Iris pigment epithelial cell (primary cell): Measurements from ENCODE around the gene RAB13.

Source experiments
- DNase-seq: peaks from one replicate; pipeline ENCODE4 v3.0.0-alpha.2; 2011; ENCODE audit warnings: low read depth

Gene RAB13

DNA sequence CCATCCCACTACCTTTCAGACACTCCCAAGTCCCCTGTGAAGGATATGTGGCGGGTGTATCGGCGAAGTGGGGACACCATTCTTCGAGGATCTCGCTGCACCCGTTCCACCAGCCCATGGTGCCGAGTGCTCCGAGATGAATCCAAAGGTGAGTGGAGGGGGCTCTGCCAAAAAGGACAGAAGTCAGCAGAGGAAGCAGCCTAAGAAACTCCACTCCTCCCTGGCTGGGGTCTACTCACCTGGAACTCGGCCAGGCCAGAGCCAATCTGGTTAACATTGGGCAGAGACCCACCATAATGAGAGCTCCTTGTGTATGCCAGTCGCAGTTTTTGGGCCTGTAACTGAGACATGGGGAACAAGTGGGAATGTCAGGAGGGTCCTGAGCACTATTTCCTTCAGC lies 31.3 kb downstream of the RAB13 start:
- no peak for DNase-seq

DNA sequence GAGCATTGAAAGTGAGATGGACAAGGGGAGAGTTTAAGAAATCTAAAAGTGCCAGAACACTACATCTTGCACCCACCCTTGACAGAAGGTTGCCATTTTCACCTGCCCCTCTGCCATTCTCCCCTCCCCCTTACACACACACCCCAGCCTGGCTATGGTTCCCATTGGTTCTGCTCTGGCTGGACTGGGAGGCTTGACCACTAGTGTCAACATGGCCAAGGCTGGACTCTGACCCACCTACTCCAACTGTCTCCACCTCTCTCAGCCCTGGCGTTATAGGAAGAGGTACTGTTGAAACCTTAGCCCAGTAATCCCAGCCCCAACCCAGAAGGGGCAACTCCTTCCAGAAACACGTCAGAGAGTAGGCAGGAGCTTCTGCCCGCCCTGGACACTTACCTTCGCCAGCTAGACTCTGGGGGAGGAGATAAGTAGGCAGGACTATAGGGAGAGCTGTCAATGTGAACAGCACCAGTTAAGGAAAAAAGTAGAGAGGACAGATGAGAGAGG lies 32.2 kb downstream of the RAB13 start:
- DNase-seq, result no peak

DNA sequence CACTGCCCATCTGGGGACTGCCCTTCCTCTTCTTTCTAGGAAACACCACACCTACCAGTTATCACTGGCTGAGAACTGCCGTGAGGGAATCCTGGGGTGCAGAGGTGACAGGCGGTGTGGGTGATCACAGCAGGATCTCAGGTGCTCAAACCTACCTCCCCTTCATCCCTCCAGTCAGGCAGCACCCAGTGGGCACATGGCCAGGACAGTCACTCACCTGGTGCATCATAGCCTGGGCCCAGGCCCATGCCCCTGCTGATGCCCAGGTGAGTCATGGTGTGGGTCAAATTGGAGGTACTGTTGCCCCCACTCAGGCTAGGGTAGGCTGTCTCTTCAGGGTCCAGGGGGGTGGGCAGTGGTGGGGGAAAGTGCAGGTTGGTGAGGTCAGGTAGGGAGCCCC lies 34.3 kb downstream of the RAB13 start:
- no peak for DNase-seq

DNA sequence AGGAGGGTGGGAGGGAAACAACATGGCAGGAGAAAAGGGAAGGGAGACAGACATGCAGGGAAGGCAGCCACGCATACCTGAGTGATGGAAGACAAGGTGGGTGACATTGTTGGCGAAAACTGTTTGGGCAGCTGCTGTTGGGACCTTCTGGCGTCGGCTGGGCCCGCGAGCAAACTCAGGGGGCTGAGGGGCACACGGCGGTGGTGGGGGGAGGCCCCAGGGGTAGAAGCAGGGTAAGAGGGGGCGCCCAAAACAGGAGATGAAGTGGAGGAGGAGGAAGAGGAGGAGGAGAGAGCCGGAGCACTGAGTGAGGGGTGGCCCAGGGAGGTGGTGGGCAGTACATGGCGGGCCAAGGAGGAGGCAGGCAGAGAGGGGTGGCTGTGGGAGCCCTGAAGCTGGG lies 35.0 kb downstream of the RAB13 start:
- no peak for DNase-seq

DNA sequence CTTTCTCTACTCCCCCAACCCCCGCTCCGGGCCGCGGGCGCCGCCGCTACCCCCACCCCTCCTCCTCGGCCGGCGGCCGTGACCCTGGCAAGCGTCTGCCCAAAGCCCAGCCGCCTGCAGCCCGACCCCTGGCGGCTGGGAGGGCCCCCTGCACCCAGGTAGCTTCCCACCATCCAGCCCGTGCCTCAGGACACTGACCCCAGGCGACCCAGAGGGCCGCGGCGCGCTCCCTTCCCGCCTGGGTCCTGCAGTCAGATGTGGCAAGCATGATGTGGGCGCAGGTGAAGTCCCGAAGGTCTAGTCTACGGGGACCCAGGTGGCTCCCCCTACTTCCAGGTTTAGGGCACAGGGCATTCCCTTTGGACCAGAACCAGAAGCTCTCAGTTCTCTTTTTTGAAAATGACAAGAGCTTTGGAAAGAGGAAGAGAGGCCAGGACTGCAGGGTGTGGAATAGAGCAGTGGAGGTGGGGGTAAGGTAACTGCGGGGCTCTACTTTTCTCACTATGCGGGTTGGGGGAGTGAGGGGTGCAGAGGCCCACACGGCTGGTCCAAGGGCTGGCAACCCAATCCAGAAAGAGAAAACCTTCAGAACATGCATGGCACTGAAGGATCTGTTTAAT lies 39.4 kb downstream of the RAB13 start, which contains the start of gene DENND4B:
TSS of gene DENND4B (minus strand) at position 97 of the 620 bp plus-strand sequence. CDS start 2,344 bp downstream, outside the sequence.
- peak; percentile 73 for DNase-seq

DNA sequence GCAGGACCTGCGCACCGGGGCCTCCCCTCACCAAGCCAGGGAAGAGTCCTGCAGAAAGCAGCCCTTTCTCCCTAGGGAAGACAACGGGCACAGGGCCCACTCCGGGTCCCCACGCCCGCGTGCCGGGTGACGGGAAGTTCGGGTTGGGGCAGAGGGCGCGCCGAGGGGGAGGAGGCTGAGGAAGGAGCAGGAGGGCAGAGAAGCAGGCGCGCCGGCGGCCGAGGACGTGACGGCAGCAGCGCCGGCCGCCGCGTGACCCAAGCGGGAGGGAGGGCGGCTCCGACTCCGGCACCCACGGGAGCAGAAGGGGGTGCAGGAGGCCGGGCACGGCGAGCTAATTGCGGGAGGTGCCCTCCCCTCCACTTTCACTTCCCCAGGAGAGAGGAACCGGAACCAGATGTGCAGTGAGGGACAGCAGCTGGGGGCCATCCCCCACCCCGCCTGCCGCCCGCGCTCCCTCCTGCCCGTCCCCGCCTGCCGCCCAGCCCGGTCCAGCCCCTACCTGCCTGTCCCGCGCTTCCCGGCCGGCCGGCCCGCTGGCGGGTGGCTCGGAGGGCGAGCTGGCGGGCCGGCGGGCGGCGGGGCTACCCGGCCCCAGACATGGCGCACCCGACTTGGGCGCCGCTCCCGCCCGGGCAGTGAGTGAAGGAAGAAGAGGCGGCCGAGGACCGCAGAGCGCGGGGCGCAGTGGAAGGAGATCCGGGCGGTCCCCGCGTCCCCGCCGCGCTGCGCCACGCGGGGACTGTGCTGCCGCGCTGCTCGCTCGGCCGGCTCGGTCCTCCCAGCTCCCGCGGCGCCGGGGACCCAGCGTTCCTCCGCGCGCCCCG lies 40.1 kb downstream of the RAB13 start:
- DNase-seq, result peak; percentile 76

DNA sequence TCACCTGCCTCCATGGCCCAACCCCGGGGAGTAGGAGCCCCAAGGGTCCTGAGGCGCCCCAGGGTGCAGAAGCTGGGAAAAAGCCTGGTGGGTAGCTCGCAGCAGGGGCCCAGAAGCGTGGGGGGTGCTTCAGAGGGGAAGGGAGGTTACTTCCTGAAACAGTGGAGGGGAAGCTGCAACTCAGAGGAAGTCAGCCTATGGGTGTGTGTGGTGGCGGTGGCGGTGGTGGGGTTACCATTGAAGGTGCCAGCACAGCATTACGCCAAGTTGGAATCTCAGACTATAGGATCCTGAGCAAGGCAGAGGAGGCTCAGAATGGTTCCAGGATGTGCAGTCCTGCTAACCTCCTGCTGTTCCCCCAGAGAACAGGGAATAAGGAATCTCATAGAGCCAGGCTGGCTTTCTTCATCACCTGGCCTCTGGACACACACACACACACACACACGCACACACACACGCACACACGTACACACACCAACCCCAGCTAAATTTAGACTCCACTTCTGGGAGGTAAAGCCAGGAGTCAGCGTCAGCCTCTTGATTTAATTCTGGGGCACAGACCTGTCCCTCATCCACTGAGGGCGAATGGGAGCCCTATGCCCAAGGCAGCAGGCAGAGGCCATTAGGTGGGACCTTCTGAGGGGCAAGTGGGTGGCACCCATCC lies 40.9 kb downstream of the RAB13 start:
- DNase-seq, result peak; percentile 53

DNA sequence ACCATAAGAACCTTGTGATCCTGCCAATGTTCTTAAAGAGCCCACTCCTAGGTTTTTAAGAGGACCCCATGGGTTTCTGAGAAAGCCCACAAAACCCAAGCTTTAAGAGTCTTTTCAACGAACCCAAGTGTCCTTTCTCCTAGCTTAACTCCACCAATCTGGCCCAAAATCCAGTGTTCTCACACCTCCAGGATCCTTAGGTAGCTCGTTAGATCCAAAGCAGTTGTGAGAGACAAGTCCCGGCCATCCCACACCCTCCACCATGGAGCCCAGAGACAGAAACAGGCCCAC lies 41.4 kb downstream of the RAB13 start:
- DNase-seq, result no peak

DNA sequence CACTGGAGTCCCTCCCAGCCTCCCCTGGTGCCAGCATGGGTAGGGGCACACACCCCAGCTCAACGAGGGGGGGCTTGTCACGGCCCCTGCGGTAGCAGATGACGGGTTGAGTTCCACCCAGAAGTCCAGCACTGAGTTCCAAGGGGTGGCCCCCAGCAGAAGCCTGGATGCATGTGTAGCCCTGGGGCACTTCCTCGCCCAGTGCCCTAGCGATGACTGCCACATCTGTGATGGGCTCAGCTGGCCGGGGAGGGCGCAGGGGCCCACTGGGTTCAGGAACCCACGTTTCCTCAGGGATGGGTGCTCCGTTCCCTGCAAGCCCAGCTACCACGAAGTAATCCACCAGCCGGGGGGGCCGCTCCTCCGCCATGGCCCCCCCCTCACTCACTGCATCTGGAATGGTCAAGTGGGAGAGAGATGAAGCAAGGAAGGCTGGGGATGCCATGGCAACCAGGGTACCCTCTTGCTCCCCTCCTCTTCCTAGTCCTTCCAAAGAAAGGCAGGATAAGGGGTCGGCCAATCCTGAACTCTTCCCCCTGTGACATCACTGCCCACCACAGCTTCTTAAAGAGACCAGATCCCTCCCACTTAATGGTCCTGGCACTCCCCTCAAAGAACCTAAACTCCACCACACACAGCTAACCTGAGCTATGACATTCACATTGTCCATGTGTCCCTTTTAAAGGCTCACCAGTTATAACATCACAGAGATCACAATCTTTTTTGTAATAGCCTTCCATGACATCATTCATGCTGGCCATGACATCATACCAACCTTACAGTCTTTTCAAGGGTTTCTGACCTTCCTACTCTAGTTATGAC lies 41.9 kb downstream of the RAB13 start:
- no peak for DNase-seq

DNA sequence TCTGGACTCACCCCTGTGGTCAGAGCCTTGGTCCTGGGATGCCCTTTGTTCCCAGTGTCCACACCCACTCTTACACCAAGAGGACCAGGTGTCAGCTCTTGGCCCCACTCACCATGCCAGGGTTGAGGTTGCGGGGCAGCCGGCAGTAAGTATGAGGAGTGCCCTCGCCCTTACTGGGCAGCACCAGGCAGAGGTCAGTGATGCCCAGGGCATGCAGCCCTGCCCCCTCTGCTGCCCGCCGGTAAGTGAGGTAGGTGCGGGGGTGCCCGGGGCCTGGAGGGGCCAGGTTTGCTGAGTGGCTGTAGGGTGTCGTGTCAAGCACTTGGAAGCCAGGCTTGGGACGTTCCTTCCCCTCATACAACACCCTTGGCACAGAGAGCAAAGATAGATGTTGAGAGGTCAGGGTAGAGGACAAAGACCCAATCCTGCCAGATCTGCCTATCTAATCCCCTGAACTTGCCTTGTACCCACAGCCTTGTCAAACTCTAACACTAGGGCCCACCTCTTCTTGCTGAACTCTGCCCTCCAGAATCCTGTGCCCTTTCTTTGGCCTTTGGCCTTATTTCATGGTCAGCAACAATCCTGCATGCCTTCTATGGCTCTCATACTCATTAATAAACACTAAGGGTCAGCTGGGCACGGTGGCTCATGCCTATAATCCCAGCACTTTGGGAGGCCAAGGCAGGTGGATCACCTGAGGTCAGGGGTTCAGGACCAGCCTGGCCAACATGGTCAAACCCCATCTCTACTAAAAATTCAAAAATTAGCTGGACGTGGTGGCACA lies 43.2 kb downstream of the RAB13 start:
- DNase-seq, result no peak

DNA sequence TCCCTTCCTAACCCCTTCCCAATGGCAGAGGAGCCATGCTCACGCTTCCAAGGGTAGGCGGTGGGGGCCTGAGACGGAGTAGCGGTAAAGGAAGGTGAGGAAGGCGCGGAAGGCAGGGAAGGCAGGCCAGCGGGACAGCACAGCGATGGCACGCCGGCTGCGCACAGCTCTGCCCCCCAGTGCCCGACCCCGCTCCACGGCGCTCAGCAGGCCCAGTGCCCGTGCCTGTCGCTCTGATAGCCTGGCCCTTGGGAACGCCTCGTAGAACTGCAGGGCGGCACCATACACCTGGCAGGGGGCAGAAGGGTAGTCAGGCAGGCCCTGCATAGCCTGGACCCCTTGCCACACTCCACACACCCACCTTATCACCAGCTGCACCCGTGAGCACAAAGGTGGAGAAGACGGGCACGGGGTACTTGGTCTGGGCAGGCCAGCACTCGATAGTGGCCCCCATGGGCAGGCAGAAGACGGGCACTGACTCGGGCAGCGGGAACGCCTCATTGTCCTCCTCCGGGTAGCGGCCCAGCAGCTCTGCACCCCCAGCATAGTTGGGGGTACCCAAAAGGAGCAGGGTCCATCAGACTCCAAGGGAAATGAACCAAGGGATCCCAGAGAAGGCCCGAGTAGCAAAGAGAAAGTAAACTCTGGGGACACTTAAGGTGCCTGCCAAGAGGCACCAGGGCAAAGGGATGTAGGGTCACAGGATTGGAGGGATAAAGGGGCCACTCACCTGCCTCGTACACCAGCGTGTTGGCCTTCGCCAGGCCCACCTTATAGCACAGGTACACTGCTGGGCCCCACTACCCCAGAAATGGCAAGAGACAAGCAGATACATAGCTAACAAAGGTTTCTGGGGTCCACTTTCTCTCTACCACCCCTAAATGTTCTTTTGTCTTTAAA lies 44.1 kb downstream of the RAB13 start:
- no peak for DNase-seq

DNA sequence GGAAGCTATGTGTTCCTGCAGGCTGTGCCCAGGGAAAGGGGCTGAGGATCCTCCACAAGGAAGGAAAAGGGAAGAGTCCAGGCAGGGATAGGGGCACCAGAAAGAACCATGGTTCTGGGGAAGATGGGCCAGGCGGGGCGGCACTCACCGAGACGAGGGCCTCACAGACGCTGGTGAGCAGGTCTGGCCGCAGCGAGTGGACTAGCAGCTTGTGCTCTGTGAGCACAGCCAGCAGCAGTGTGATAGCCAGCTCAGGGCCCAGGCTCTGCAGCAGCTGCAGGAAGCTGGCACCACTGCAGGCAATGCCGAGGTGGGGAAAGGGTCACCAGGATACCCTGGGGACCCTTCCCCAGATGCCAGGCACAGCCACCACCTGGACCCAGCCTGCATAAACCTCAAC lies 45.4 kb downstream of the RAB13 start:
- DNase-seq, result no peak

DNA sequence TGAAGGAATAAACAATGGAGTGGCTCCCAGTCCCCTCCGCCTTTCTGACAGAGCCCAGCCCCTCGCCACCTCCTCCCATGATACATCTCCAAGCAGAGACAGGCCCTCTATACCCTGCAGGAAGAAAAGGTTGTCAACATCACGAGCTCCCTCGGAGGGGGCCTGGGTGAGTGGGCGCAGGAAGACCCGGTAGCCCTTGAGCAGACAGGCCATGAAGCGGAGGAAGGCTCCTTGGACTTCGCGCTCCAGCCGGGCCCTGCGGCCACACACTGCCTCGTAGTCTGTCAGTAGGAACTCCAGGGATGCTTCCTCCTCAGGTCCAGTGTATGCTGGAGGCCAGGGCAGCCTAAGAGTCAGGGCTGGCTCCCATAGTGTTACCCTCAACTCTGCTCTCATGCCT lies 46.7 kb downstream of the RAB13 start:
- DNase-seq, result no peak

DNA sequence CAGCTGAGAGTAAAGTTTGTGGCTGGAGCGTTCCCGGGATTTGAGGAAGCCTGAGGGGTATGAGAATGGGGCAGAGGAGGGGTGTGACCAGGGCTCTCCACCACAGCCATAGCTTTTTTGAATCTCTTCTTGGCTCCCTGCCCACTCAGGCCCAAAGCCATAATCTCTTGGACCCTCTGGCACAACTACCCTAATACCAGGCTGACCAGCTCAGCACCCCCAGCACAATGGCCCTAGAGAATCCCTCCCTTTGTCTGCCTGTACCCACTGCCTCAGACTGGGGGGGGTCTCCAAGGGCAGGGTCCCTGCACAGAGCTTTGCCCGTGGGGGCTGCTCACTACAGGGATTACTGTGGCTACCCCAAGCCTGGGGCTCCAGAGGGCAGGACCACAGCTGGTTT lies 47.1 kb downstream of the RAB13 start:
- DNase-seq, result no peak

DNA sequence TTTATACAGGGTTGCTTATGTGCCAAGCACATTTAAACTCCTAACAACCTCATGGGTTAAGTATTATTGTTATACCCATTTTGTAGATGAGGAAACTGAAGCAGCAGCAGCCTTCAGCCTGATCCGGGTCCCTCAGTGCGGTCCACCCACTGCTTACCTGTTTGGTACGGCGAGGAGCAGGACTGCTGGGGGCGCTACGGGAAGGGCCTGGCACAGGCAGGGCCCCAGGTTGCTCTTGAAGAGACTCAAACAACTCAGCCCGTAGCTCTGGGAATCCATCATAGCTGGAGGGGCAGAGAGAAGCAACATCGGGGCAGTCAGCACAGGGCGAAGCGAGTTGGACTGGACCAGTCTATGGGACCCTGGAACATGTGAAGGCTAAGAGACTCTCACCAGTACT lies 48.8 kb downstream of the RAB13 start:
- DNase-seq, result no peak

DNA sequence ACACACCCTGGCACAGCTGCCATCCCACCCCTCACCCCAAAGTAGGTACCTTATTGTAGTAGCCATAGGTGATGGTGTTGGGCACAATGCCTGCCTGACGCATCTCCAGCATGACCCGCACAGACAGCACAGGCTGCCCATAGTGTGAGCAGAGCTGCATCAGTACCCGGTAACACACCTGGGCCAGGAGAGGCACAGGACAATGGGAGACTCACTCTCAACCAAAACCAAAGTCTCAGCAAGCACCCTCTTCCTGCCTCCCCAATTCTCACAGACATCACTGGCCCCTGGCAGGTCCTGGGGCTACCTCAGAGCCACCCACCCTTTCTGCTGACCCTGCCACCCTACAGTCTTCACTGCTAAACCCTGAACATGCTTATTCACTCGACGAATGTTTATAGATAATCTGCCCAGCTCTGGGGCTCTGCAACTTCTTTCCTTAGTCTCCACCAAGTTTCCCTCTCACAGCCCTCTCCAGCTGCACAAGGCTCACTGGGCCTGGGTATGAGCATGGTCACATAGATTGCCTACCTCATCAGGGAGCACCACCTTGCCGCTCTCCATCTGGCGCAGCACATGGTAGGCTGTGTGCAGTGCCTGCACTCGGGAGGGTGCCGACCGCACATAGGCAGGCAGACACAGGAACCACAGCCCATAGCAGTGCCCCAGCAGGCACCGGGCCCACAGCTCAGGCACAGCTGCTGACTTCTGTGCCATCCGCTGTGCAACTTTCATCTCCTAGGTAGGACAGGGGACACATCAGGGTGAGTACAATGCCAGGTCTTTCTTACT lies 49.9 kb downstream of the RAB13 start:
- no peak for DNase-seq

DNA sequence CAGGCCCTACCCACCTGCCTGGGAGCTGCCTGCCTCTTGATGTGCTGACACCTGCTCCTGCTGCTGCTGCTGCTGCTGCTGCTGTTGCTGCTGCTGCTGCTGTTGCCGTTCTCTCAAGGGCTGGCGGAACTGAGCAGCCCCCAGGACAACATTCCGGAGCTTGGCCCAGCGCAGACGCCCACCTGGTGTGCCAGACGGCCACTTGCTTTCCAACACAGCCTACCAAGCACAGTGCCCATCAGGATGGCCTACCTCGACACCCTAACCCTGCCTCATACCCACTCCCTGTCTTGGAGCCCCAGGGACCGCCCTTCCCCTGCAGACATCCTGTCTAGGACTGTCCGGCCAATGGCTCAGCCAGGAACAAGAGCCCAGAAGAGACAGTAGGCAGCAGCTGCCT lies 51.4 kb downstream of the RAB13 start:
- DNase-seq, result no peak

DNA sequence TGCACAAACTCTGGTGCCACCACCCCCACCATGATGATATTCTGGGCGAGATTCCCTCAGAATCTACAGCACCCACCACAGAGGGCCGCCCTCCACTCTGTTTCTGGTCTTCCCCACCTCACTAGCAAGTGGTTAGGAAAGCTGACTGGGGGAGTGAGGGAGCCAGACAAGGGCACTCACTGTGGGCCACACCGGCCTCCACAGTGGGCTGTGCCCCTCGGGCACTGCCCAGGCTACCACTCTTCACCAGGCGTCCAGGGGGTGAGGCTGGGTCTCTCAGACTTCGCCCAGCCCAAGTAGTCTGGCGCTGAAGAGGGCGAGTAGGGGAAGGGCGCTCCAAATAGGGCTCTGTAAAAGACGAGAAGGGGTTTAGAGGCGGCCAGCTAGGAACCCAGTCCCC lies 52.2 kb downstream of the RAB13 start:
- DNase-seq, result no peak

DNA sequence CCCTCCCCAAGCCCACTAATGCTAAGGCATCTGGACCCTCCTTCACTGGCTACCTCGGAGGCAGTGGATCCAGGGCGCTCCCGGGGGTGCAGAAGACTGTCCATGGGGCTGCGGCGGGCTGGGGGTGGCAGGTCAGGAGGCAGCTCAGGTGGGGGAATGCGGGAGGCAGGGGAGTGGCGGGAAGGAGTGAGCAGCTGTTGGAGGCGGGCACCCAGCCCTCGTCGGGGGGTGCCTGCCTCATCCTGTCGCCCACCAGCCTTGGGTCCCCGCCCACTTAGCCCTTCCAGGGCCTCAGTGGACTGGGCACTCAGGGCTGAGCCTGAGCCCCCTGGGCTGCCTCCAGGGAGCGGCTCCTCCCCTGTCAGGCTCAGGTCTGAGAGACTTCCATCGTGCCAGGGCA lies 52.7 kb downstream of the RAB13 start:
- no peak for DNase-seq
